Hematopoietic multipotent progenitor cell (in vitro differentiated cells): ENCODE measurements around the gene RRM2. TPM values are rescaled to one million over a fixed set of nuclear protein-coding genes. Genes with fewer than 3 reads are reported as not detected.

Source experiments
- DNase-seq, 3 donors: peaks; one replicate each; pipeline ENCODE4 v3.0.0-alpha.2; 2011 to 2015; ENCODE audit warnings: low read depth in 2 of 3, low spot score in 2 of 3
- small RNA-seq: library from RNA; depleted of rRNA; stranded (forward); fragments of <200 nt; gene quantifications from one replicate; pipeline ENCODE3, GENCODE V24; 2012
- total RNA-seq: library from RNA; depleted of rRNA; stranded (reverse); fragments of >200 nt; gene quantifications from one replicate; pipeline ENCODE4 v1.2.3, GENCODE V29; 2012

The RRM2 gene
- total RNA-seq, 1 donor = 7.0 TPM

DNA sequence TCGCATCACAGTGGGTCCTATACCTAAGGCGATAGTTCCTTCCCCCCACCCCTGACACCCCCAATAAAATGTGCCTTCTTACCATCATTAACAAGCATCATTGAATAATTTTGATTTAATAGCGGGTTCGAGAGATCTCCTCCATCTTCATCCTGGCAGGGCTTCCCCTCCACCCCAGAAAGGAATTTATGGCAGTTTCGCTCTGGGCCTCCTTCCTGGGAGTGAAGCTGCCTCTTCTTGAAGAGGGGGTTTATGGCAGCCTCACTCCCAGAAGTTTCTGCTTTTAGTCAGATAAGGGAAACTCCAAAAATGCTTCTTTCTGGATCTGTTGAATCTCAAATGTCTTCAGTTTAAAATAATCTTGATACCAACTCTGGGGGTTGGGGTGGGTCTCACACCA lies 45.7 kb downstream of the RRM2 start:
- no peak for DNase-seq

GRCh38 chr2:10169053-10169578 lies 46.6 kb downstream of the RRM2 start:
- no peak for DNase-seq

DNA sequence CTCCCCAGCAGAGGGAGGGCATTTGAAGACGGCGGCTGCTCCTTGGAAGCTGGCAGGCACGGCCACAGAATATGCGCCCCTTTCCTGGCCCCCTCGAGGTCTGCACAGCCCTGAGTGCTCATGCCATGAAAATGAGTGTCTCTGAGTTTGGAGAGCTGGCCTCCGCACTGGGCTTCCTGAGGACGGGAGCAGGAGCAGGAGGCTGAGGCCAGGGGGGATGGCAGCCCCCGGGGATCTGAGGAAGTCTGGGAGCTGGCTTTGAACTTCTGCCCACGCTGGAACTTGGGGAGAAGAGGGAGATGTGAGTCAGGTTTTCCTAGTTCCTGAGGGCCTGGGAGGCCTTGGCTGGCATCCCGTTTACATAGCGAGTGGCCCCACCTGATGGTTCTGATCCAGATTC lies 47.0 kb downstream of the RRM2 start:
- no peak for DNase-seq

- DNase-seq = no peak
Measured at GRCh38 chr2:10170256-10170655, 47.7 kb downstream of the RRM2 start.

DNA sequence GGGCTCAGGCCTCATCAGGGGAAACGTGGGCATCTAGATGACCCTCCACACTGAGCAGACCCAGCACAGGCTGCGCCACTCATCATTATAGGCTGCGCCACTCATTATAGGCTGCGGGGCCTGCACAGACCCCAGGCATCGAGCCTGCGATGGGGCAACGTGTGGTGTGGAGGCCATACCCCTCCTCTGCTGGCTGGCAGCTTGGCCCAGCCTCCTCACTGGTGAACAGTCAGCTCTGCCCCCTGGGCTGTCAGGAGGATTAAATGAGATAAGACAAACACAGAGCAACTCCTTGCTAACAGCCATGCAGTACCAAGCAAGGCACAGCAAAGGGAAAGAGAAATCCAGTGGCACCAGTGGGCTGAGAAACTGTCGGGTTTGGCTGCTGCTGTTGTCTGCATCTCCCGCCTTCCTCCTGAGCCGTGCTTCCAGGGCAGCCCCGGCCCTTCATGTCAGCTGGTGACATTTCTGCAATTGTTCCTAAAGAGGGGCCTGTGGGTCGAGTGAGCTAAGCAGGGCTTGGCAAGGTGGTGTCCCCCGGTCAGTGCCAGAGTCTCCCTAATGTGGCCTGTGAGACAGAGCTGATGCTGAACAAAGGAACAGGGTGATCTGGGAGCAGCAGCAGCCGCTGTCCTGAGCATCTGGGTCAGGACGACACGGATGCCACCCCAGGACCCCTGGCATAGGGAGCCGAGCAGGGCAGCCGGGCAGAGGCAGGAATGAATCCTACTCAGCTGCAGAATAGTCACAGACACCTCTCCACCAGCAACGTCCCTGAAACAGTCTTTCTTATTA lies 48.7 kb downstream of the RRM2 start:
- no peak for DNase-seq

GRCh38 chr2:10172033-10172871 lies 49.7 kb downstream of the RRM2 start:
- DNase-seq = no peak

- no peak for DNase-seq
Measured at GRCh38 chr2:10173258-10174005, 50.9 kb downstream of the RRM2 start.

DNA sequence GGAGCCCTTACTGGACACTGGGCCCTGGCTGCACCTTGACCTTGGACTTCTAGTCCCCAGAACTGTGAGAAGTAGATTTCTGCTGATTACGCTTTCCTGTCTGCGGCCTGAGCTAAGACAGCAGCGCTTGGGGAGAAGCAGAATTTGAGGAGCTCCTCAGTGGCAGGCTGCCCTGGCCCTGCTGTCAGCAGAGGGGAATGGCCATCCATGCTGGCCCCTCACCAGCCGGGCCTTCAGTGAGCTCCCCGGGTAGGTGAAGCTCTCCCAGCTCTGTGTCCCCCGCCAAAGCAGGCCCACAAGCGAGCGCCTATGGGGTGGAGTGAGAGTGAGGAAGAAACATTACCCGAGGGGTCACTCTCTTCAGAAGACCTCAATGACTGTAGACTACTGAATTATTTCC lies 51.6 kb downstream of the RRM2 start:
- no peak for DNase-seq

DNA sequence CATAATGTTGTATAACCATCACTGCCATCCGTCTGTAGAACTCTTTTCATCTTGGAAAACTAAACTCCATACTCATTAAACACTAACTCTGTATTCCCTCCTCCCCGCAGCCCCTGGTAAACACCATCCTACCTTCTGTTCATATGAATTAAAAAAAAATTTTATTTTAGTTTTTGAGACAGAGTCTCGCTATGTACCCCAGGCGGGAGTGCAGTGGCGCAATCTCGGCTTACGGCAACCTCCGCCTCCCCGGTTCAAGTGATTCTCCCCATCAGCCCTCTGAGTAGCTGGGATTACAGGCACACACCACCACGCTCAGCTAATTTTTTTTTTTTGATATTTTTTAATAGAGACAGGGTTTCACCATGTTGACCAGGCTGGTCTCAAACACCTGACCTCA lies 52.9 kb downstream of the RRM2 start:
- no peak for DNase-seq

DNA sequence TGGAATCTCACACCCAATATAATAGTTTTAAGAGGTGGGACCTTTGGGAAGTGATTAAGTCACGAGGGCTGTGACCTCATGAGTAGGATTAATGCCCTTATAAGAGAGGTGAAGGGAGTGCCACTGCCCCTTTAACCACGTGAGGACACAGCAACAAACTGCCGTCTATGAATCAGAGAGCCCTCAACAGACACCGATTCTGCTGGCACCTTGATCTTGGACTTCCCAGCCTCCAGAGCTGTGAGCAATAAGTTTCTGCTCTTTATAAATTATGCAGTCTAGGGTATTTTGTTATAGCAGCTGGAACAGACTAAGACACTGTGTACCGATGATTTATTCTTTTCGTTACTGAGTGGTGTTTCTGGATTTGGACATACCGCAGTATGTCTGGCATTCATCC lies 56.2 kb downstream of the RRM2 start:
- no peak for DNase-seq

DNA sequence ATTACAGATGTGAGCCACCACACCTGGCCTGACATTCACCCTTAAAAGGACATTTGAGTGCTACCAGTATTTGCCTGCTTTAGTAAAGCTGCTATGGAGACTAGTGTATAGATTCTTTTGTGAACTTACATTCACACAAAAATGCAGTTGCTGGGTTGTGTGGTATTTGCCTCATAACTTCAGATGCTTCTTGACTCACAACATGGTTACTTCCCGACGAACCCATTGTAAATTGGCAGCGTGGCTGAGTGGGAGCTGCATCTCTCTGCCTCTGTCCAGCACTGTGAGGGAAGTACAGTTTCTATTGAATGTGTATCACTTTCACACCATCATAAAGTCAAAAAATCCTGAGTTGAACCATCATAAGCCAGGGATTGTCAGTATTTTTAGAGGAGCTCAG lies 56.9 kb downstream of the RRM2 start:
- DNase-seq = no peak

- no peak for DNase-seq
Measured at GRCh38 chr2:10180229-10180628, 57.7 kb downstream of the RRM2 start.

Small RNA genes lying within 50 kb of the gene (small RNA-seq; reads per million reads assigned to genes)
- gene RF00410 (not detected), gene RF00568 (not detected)

Other genes with a start within 250 kb of the RRM2 start
- gene GRHL1, start 171.0 kb upstream of the RRM2 start, total RNA-seq = 0.54 TPM
- 13.5 TPM for gene KLF11, start 79.2 kb upstream of the RRM2 start, total RNA-seq
- not detected for gene CYS1, start 42.3 kb upstream of the RRM2 start, total RNA-seq
- gene HPCAL1, start 180.2 kb downstream of the RRM2 start, total RNA-seq = 68.9 TPM